Endothelial cell of umbilical vein (primary cell): ENCODE results near the gene SQOR. TPM values are rescaled to one million over a fixed set of nuclear protein-coding genes. Genes with fewer than 3 reads are reported as not detected.
A peak's percentile ranks its signal among the peaks of the same experiment; 100 is the strongest.

Experiments
- BruUV-seq: library from RNA; stranded (reverse); fragments of 400-500 nt; replicated peaks from 2 replicates; lab custom pipeline; 2021; lab: Mats Ljungman, UMichigan
- CTCF ChIA-PET: fragments of 300-600, 350-600 bp; sonication (Branson Sonifier 250); formaldehyde crosslinking; loops from one replicate; lab custom pipeline; 2021; ENCODE audit warnings: antibody characterized with exemption, inconsistent platforms; lab: Charles Lee
- POLR2A ChIA-PET: fragments of 300-600, 350-600 bp; sonication (Branson Sonifier 250); formaldehyde crosslinking; loops from one replicate; lab custom pipeline; 2021; ENCODE audit warnings: antibody characterized with exemption, inconsistent platforms; lab: Charles Lee
- DNase-seq: peaks from one replicate; pipeline ENCODE4 v3.0.0-alpha.2; 2011; ENCODE audit warnings: low read depth, low spot score
- FAIRE-seq: peaks from 2 replicates; lab custom pipeline; 2011; peaks lifted over from hg19 to GRCh38; lab: Jason Lieb, UNC
- H2AFZ ChIP-seq: 2 replicates; pipeline ENCODE4 v1.6.0; 2012; ENCODE audit warnings: low read depth, low read length, control low read depth, inconsistent platforms
- H3K27ac ChIP-seq: 2 replicates; pipeline ENCODE4 v1.5.1; 2011; ENCODE audit warnings: low read depth, mild to moderate bottlenecking, control low read depth, low read length, moderate library complexity; ENCODE audit not compliant: insufficient read depth
- H3K27me3 ChIP-seq, 2 experiments: 2 replicates each; pipeline versions ENCODE4 v1.6.0 to v1.6.1; 2011; ENCODE audit warnings: low read length in 2 of 2, mixed read lengths in 1 of 2; ENCODE audit not compliant: control insufficient read depth in 2 of 2, insufficient read depth in 2 of 2
- H3K36me3 ChIP-seq, 2 experiments: 2 replicates in 1 of 2; 3 replicates in 1 of 2; pipeline ENCODE4 v1.5.1; 2011; ENCODE audit warnings: low read length in 2 of 2, mild to moderate bottlenecking in 1 of 2, moderate library complexity in 1 of 2; ENCODE audit not compliant: control insufficient read depth in 2 of 2, insufficient read depth in 2 of 2; ENCODE audit errors: extremely low read depth in 1 of 2
- H3K4me1 ChIP-seq: 3 replicates; pipeline ENCODE4 v1.5.1; 2011; ENCODE audit warnings: mild to moderate bottlenecking, low read length; ENCODE audit not compliant: control insufficient read depth, insufficient read depth; ENCODE audit errors: extremely low read depth
- H3K4me2 ChIP-seq: 2 replicates; pipeline ENCODE4 v1.6.1; 2011; ENCODE audit warnings: low read length, control low read depth, mixed read lengths; ENCODE audit not compliant: insufficient read depth
- H3K4me3 ChIP-seq, 3 experiments: fragments of 200-600 bp in 1 of 3; sonication (generic), shearing (Covaris generic) in 1 of 3; replicated peaks in 1 of 3; 2 replicates each; pipeline ENCODE4 v1.5.1; 2011 to 2016; ENCODE audit warnings: control low read depth in 3 of 3, low read length in 3 of 3, mild to moderate bottlenecking in 2 of 3, inconsistent platforms in 1 of 3, low read depth in 1 of 3, moderate library complexity in 1 of 3; ENCODE audit not compliant: insufficient read depth in 1 of 3
- H3K79me2 ChIP-seq: 2 replicates; pipeline ENCODE4 v1.6.0; 2012; ENCODE audit warnings: low read length, inconsistent platforms; ENCODE audit not compliant: control insufficient read depth, insufficient read depth
- H3K9ac ChIP-seq: replicated peaks from 2 replicates; pipeline ENCODE3; 2011; ENCODE audit warnings: low read length, control low read depth; ENCODE audit not compliant: insufficient read depth; ENCODE audit errors: extremely low read depth
- H3K9me1 ChIP-seq: replicated peaks from 3 replicates; pipeline ENCODE4 v1.6.0; 2011; ENCODE audit warnings: mild to moderate bottlenecking, low read length; ENCODE audit not compliant: control insufficient read depth, insufficient read depth; ENCODE audit errors: extremely low read depth
- H3K9me3 ChIP-seq: replicated peaks from 2 replicates; pipeline ENCODE4 v1.5.1; 2012; ENCODE audit warnings: low read length, inconsistent platforms; ENCODE audit not compliant: control insufficient read depth, insufficient read depth
- H4K20me1 ChIP-seq: replicated peaks from 2 replicates; pipeline ENCODE3; 2011; ENCODE audit warnings: mild to moderate bottlenecking, low read length; ENCODE audit not compliant: control insufficient read depth, insufficient read depth; ENCODE audit errors: extremely low read depth
- CTCF ChIP-seq, 2 donors: IDR thresholded peaks; 1 replicate in 1 of 2; 2 replicates in 1 of 2; pipeline ENCODE4 v1.5.1; 2011; ENCODE audit warnings: low read length in 2 of 2, mild to moderate bottlenecking in 2 of 2, moderate library complexity in 2 of 2, control low read depth in 1 of 2, inconsistent platforms in 1 of 2, low read depth in 1 of 2; ENCODE audit not compliant: insufficient read depth in 1 of 2; ENCODE audit errors: extremely low read depth in 1 of 2
- EZH2 ChIP-seq: IDR thresholded peaks from 2 replicates; pipeline ENCODE4 v1.6.1; 2012; ENCODE audit warnings: borderline replicate concordance, low read depth, mild to moderate bottlenecking, moderate library complexity, low read length, inconsistent platforms; ENCODE audit not compliant: severe bottlenecking
- FOS ChIP-seq: IDR thresholded peaks from 2 replicates; pipeline ENCODE4 v1.6.1; 2011; ENCODE audit warnings: mild to moderate bottlenecking, low read length, moderate library complexity, borderline replicate concordance; ENCODE audit not compliant: insufficient read depth
- GATA2 ChIP-seq: IDR thresholded peaks from 2 replicates; pipeline ENCODE4 v1.7.0; 2011; ENCODE audit warnings: low read depth, mild to moderate bottlenecking, moderate library complexity, mixed read lengths, low read length; ENCODE audit not compliant: insufficient read length, insufficient read depth
- JUN ChIP-seq: IDR thresholded peaks from 2 replicates; pipeline ENCODE4 v1.6.1; 2011; ENCODE audit warnings: borderline replicate concordance, low read depth; ENCODE audit not compliant: insufficient read length, insufficient read depth
- MAX ChIP-seq: IDR thresholded peaks from 2 replicates; pipeline ENCODE4 v1.6.1; 2011; ENCODE audit not compliant: insufficient read depth, insufficient read length
- MYC ChIP-seq: IDR thresholded peaks from one replicate; pipeline ENCODE4 v1.6.1; 2011; ENCODE audit warnings: mild to moderate bottlenecking, low read depth, low read length
- POLR2A ChIP-seq: IDR thresholded peaks from 2 replicates; pipeline ENCODE4 v1.6.1; 2012; ENCODE audit warnings: low read depth, mild to moderate bottlenecking, control low read depth, low read length
- POLR2AphosphoS5 ChIP-seq: IDR thresholded peaks from 2 replicates; pipeline ENCODE4 v1.6.1; 2012; ENCODE audit warnings: low read depth, mild to moderate bottlenecking, control low read depth, low read length, moderate library complexity; ENCODE audit not compliant: insufficient read depth
- dilution Hi-C: fragments of 300-500 bp; cut with MboI; formaldehyde crosslinking; loops from one replicate; pipeline ENCODE4 v1.15.0; 2019; ENCODE audit warnings: low sequenced_read_pairs; ENCODE audit not compliant: extremely low pct_ligation_motif_present
- intact Hi-C: fragments of 100-400 bp; cut with micrococcal nuclease; formaldehyde crosslinking; loops from one replicate; pipeline ENCODE4 v1.10.0; 2022
- polyA plus RNA-seq, 4 experiments: library from polyadenylated mRNA; depleted of rRNA in 3 of 4; stranded (reverse) in 3 of 4; unstranded in 1 of 4; fragments of >200 nt; gene quantifications; 2 replicates each; pipeline versions ENCODE4 v1.2.1 to v1.2.3, GENCODE V29; 2011 to 2012; ENCODE audit warnings: missing spikeins in 1 of 4
- total RNA-seq: library from RNA; stranded (reverse); gene quantifications from 2 replicates; pipeline ENCODE4 v1.2.3, GENCODE V29; 2021

The SQOR gene
- total and polyA plus RNA-seq, 2 donors (not counting 3 experiments of a cell fraction or from before 2014, with no cell fraction given), result 12.9 to 17.9 TPM

- Histone ChIP-seq H3K27ac (no peak overlapping the region), H3K4me2 (peak overlapping the region; percentile 93), H4K20me1 (no peaks in the 10 kb centered on the region), H3K4me1 (peaks cover 4% of the 10 kb centered on the region), H3K36me3 (no peaks in the 10 kb centered on the region), H3K9me1 (no peaks in the 10 kb centered on the region), H3K9me3 (no peaks in the 10 kb centered on the region), H2AFZ (peak overlapping the region; percentile 81), H3K4me3 (peak overlapping the region; percentile 42 to 78 (median 51)), H3K9ac (peak overlapping the region; percentile 39), H3K79me2 (no peaks in the 10 kb centered on the region), H3K27me3 (no peaks in the 10 kb centered on the region)
- peak; percentile 90 for DNase-seq
- BruUV-seq, result no TSS peak
- intact Hi-C loops, result loop anchor here (1.0 to 5.0 kb wide), 6 partner anchors 70 to 1492 kb away; partner anchors contain the start of gene SQOR
- FAIRE-seq, result peak; percentile 97
- TF ChIP-seq MAX (peak; percentile 91), CTCF (IDR thresholded peaks at IDR 0.05; ENCODE audit: extremely low read depth in 1 of 2, insufficient read depth in 1 of 2, low read depth in 1 of 2, low read length in 2 of 2) (peak; percentile 83 to 87), POLR2A (no peak)
- ChIA-PET POLR2A (no interaction called here), CTCF (interaction anchor here (0.6 to 6.3 kb wide), 57 partner anchors 8 to 1811 kb away, joined by 3 to 64 read pairs (median 4); partner anchors contain the start of gene SQOR)
- dilution Hi-C loops, result no loop called here
These were observed 71.0 kb downstream of the SQOR start for GRCh38 chr15:45705510-45706473.

- no peak overlapping the region for H2AFZ ChIP-seq
- no peaks in the 10 kb centered on the region for H3K27me3 ChIP-seq
- no peaks in the 10 kb centered on the region for H3K9me1 ChIP-seq
- no peak overlapping the region for H3K4me3 ChIP-seq
- intact Hi-C loops, result no loop called here
- ChIA-PET CTCF (no interaction called here), POLR2A (no interaction called here)
- H3K36me3 ChIP-seq, result no peaks in the 10 kb centered on the region
- H3K9me3 ChIP-seq, result no peaks in the 10 kb centered on the region
- TF ChIP-seq POLR2AphosphoS5 (no peak), CTCF (IDR thresholded peaks at IDR 0.05; ENCODE audit: extremely low read depth in 1 of 2, insufficient read depth in 1 of 2, low read depth in 1 of 2, low read length in 2 of 2) (no peak), EZH2 (no peak), FOS (no peak), GATA2 (no peak), MYC (no peak), POLR2A (no peak), JUN (no peak), MAX (no peak)
- no peaks in the 10 kb centered on the region for H4K20me1 ChIP-seq
- H3K4me2 ChIP-seq, result no peak overlapping the region
- FAIRE-seq (no peak), DNase-seq (no peak)
- peaks cover 7% of the 10 kb centered on the region for H3K4me1 ChIP-seq
- H3K79me2 ChIP-seq, result no peaks in the 10 kb centered on the region
- H3K27ac ChIP-seq, result no peak overlapping the region
- no TSS peak for BruUV-seq
- no peak overlapping the region for H3K9ac ChIP-seq
- dilution Hi-C loops, result no loop called here
These were observed 75.8 kb downstream of the SQOR start for GRCh38 chr15:45710657-45711056.
